Measurements from ENCODE around the gene NANOS1.

Gene NANOS1

GRCh38 chr10:119028900-119029612 lies 458 bp upstream of the NANOS1 start:
- no peak for DNase-seq (ENCODE audit: low read depth, low spot score)
- CTCF ChIA-PET = interaction anchor here (0.8 to 1.1 kb wide), 2 partner anchors 22 to 460 kb away, joined by 3 read pairs; no protein-coding TSS in a partner anchor
- peak; percentile 15 for TF ChIP-seq CTCF (IDR thresholded peaks at IDR 0.05; ENCODE audit: insufficient read depth, low read length, missing control alignments)
- H3K4me3 ChIP-seq (ENCODE audit: low read depth, low read length) = peak overlapping the region; percentile 57
- POLR2A ChIA-PET = no interaction called here

GRCh38 chr10:119030421-119031250 lies 1.1 kb downstream of the NANOS1 start:
- ChIA-PET CTCF (interaction anchor here (1.1 kb wide), 1 partner anchor 461 kb away, joined by 3 read pairs; no protein-coding TSS in a partner anchor), POLR2A (interaction anchor here (0.7 kb wide), 1 partner anchor 276 kb away, joined by 3 read pairs; the partner anchor contains the start of gene CACUL1)
- TF ChIP-seq CTCF (IDR thresholded peaks at IDR 0.05; ENCODE audit: insufficient read depth, low read length, missing control alignments) = no peak
- H3K4me3 ChIP-seq (ENCODE audit: low read depth, low read length) = peak overlapping the region; percentile 57
- no peak for DNase-seq (ENCODE audit: low read depth, low spot score)

GRCh38 chr10:119031496-119032059 lies 2.1 kb downstream of the NANOS1 start:
- DNase-seq (ENCODE audit: low read depth, low spot score) = no peak
- ChIA-PET CTCF (no interaction called here), POLR2A (no interaction called here)
- no peak overlapping the region for H3K4me3 ChIP-seq (ENCODE audit: low read depth, low read length)
- no peak for TF ChIP-seq CTCF (IDR thresholded peaks at IDR 0.05; ENCODE audit: insufficient read depth, low read length, missing control alignments)

GRCh38 chr10:119039161-119039560 lies 9.6 kb downstream of the NANOS1 start:
- DNase-seq (ENCODE audit: low read depth, low spot score) = no peak
- no peak overlapping the region for H3K4me3 ChIP-seq (ENCODE audit: low read depth, low read length)
- no peak for TF ChIP-seq CTCF (IDR thresholded peaks at IDR 0.05; ENCODE audit: insufficient read depth, low read length, missing control alignments)
- ChIA-PET POLR2A (no interaction called here), CTCF (interaction anchor here (1.2 kb wide), 1 partner anchor 14 kb away, joined by 3 read pairs; no protein-coding TSS in a partner anchor)

- H3K4me3 ChIP-seq (ENCODE audit: low read depth, low read length) = no peak overlapping the region
- DNase-seq (ENCODE audit: low read depth, low spot score) = no peak
- TF ChIP-seq CTCF (IDR thresholded peaks at IDR 0.05; ENCODE audit: insufficient read depth, low read length, missing control alignments) = no peak
- ChIA-PET POLR2A (no interaction called here), CTCF (interaction anchor here (1.2 kb wide), 1 partner anchor 18 kb away, joined by 3 read pairs; no protein-coding TSS in a partner anchor)
Measured at GRCh38 chr10:119041326-119041725, 11.8 kb downstream of the NANOS1 start.

GRCh38 chr10:119042169-119042568 lies 12.7 kb downstream of the NANOS1 start:
- no peak for DNase-seq (ENCODE audit: low read depth, low spot score)
- ChIA-PET POLR2A (no interaction called here), CTCF (no interaction called here)
- no peak for TF ChIP-seq CTCF (IDR thresholded peaks at IDR 0.05; ENCODE audit: insufficient read depth, low read length, missing control alignments)
- no peak overlapping the region for H3K4me3 ChIP-seq (ENCODE audit: low read depth, low read length)

Measured in AG04449 (cell line).